HG02642 (cell line): Measurements from ENCODE around the gene MRPS22.
A peak's percentile ranks its signal among the peaks of the same experiment; 100 is the strongest.
"Not testable (repeated sequence)": the region's sequence is repeated elsewhere in the genome, so short reads cannot be mapped to it uniquely, and the experiment has no call there.

Experiments
- ATAC-seq: cut with Tn5 transposase; IDR thresholded peaks from one replicate; pipeline ENCODE4 v1.9.1; 2021; ENCODE audit warnings: mild to moderate bottlenecking; ENCODE audit not compliant: unreplicated experiment, poor library complexity

The MRPS22 gene

DNA sequence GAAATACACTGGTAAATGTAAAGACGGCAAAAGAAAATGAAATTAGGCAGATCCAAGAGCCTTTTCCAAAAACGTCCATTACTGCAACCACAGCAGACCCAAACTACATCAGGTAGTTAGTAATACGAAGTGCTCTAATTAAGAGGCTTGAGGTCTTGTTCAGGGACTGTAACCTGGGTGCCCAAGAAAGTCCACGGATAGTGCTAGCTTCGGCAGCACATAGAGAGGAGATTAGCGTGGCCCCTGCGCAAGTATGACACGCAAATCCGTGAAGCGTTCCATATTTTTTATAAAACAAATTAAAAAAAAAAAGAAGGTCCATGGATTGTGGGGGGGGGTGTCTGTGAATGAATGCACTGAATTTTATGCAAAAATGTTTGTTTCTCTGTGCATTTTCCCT lies 44.3 kb downstream of the MRPS22 start:
- ATAC-seq: no peak

DNA sequence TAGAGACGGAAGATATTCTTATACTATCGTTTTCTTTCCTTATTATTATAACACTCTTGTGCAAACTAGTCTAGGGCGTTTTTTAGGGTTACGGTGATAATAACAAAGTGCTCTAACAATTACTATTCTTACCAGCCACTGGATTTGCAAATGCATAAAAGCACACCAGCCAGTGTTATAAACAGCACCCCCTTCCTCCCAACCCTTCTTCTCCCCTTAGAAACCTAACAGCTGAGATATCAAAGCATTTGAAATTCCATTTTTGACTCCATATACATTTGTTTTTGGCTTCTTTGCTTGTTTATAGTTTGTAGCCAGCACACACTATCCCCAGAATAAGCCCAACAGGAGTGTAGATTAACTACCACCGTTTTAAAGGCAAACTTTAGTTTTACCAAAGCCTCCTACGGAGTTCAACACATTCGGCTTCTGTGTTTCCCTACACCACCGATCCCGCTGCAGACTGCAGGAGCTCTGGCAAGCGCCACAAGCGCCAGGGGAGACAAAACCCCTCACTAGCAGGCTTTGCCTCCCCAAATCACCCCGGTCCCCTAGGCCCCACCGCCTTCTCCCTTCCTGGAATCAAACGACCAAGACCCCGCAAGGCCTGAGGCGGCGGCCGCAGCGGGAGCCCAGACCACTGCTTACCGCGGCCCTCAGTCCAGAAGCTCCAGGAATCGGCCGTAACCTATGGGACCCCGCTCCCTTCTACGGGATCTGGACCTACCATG lies 45.2 kb downstream of the MRPS22 start:
- peak; percentile 41 for ATAC-seq

DNA sequence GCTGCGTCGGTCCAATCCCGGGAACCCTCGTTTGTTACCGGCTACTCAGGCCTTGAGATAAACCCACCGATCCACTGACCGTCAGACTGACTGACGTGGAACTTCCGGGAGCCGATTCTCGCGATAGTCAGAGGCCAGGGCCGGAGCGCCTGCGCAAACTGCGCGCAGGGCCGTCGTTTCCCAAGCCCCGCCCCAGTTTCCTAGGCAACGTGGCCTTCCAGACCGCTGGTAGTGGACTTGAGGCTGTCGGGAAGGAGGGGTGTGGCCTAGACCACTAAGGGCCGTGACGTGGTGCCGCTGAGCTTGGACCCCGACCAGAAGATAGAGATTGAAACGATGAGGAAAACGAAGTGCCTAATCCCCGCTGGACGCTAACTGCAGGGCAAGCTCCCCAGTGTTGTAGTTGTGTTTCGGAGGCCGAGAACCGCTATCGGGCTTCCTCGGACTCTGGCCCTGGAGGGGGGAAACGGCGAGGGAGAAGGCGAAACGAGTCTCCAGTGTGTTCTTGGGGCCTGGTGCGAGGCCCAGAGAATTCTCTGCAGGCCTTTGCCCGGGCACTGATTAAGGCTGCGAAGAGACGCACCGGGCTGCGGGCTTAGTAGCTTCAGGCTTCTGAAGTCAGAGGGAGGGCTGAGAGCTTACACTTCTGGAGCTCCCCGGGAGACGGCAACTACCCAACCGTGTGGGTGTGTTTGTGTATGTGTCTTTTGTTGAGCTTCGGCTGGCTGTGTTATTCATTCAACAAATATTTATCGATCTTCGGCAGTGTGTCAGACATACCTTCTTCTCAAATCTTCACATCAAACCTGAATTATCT lies 45.9 kb downstream of the MRPS22 start, which contains the start of gene COPB2:
Gene COPB2 (minus strand): TSS at position 96 of the 817 bp plus-strand sequence. CDS start 97 bp downstream, outside the sequence.
- ATAC-seq: peak; percentile 99

DNA sequence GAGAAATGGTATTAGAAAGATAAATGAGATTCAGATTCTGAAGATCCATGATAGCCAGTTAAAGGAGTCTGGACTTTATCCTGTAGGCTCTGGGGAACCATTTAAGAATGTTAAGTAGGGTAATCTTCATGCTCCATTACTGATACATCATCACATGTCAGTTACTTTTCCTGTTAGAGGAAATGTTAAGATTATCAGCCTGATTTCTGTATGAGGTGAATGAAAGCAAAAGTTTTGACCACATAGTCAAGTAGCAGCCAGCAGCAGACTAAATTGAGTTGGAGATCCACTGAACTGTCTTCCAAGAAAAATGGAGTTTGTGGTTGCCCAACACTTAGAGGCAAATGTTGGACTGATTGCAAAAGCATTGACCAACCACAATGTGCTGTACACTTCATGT lies 50.3 kb downstream of the MRPS22 start:
- no peak for ATAC-seq

DNA sequence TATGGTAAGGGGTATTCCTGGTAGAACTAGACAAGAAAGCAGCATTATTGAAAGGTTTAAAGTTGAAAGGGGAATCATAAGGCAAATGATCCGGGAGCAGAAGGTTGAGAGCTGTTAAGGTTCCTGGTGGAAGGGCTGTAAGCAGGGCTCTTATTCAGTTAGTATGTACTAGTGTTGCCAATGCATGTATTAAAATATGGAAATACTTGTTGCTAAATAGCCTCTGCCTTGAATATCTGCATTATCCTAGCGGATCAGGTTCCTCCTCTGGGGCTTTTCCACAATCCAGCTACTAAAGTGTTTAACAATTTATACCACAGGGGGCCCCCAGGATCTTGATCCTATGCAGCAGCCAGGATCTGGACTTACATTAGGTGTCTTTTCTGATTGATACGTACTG lies 52.9 kb downstream of the MRPS22 start:
- ATAC-seq: no peak

DNA sequence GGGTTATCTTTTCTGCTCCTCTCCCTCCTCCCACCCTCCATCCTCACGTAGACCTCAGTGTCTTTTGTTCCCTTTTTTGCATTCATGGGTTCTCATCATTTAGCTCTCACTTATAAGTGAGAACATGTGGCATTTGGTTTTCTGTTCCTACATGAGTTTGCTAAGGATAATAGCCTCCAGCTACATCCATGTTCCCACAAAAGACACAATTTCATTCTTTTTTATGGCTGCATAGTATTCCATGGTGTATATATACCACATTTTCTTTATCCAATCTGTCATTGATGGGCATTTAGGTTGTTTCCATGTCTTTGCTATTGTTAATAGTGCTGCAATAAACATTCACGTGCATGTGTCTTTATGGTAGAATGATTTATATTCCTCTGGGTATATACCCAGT lies 57.3 kb downstream of the MRPS22 start:
- not testable (repeated sequence) for ATAC-seq
